GM21526 (cell line): ENCODE measurements around the gene PRDM16.

Experiments used
- ATAC-seq: cut with Tn5 transposase; IDR thresholded peaks from one replicate; pipeline ENCODE4 v1.9.1; 2021; ENCODE audit warnings: moderate library complexity; ENCODE audit not compliant: unreplicated experiment, low FRiP score

The PRDM16 gene

DNA sequence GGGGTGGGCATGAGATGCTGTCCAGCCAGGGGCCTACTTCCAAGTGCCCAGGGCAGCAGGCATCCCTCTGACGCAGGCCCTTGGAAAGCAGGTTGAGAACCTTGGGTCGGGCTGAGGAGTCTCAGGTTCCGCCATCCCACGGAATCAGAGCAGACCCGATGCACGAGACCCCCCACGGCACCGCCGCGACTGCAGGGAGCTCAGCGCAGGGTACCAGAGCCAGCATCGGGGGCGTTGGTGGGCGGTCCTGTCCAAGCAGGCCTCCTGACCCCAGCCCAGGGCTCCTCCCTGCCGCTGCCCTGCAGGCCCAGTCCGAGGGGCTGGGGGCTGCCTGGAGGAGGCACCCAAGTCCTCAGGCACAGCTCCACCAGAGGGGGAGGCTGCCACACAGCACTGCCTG is 177.2 kb downstream of the PRDM16 start:
- no peak for ATAC-seq

DNA sequence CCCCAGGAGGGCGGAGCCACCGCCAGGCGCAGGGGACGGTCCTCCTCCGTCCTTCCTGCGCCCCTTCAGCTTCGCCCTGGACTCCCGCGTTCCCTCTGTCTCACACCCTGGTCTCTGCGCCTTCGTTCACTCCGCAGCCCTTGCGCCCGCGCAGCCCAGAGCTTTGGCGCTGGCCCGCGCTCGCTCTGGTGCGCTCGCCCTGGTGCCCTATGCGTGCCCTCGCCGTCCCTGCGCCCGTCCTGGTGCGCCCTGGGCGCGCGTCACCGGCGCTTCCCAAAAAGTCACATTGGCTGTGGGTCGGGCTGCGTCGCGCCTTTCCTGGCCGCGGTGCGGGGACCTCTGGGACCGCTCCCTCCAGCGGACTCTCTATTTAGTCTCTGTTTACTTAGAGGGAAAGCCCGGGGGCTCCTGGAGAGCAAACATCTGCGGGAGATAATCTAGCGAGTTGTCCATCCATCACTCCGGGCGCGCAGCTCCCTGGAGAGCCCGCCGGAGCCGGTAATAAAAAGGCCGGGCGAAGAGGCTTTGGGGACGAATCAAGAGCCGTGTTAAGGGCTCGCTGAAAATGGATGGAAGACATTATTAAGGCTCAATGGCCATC is 178.6 kb downstream of the PRDM16 start:
- no peak for ATAC-seq

DNA sequence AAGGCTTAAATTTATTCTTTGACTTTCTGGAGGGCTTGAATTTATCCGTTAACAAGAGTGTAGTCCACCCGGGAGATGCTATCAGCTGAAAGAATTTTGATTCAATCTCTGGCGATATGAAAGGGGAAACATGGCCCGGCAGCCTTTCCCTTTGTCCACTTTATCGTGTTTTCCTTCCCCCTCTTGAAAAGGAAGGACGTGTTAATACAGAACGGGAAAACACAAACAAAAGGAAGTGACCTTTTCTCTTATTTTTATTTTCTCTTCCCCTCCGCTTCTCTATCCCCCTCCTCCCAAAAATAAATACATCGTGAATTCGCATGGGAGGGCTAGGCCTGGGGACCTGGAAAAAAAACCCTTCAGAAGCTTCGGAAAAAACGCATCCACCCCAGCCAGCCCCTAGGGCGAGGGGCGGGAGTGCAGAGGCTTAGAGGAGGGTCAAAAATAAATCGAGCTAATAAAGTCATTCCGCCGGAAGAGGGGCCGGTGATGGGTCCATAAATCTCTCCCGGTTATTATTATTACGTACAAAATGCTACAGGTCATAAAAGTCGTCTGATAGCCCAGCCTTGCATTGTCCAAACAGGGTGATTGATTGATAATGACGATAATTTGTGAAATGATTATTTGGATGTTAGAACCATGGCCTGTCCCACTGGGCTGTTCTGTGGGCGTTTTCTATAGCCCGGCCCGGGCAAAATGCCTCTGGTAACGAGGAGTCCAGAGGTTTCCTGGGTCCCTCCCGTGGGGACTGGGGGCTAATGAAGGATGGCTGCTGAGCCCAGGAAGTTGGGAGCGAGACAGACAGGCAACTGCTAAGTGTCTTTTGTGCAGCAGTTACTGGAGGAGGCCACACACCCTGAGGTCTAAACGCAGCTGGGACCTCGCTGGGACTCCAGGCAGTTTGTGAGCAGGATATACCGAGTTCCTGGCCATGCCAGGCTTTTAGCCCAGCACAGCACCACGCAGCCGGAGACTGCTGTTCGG is 179.4 kb downstream of the PRDM16 start:
- no peak for ATAC-seq

DNA sequence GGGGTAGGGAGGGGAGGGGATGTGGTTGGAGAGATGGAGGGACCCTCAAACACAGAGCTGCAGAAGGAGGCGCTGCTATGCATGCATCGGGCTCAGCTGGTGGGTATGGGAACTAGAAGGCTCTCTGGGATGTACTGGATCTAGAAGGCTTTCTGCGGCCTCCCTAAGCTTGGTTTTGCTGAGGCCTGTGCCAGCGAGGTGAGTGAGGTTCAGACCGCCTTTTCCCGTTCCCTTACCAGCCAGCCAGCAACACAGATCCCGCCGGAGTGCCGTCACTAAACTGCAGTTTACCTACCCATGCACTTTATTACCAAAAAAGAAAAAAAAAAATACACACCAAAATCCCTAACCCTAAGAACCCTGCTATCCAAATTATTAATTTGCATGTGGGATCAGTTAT is 180.2 kb downstream of the PRDM16 start:
- ATAC-seq: no peak

- ATAC-seq: no peak
Observed at GRCh38 chr1:3249631-3250501, 180.9 kb downstream of the PRDM16 start.

GRCh38 chr1:3250624-3251023 is 181.6 kb downstream of the PRDM16 start:
- no peak for ATAC-seq

GRCh38 chr1:3251099-3251806 is 182.2 kb downstream of the PRDM16 start:
- no peak for ATAC-seq

DNA sequence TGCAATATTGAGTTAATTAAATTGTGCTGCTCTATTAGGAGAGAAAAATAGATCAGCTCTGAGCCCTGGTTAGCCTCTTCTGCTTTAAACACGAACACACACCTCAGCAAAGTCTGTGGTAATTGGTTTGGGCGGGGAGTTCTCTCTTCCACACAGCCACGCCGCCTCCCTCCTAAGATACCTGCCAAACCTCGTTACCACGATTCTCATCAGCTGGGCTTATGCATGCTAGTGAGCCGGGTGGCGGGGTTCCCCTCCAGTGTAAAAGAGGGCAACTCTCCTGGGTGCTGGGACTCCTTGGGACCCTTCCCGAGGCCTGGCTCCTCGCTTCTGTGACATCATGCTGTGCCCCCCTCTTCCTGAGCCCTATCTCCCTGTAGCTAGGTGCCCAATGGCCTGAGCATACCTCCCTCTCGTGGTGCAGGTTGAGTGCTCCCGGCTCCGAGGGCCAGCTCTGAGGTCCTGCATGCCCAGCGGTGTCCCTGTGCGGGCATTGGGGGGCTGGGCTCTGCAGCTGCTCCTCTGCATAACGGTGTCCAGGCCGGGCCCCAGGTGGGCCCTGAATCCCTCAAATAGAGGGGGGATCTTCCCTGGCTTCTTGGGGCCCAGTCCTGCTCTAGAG is 182.9 kb downstream of the PRDM16 start:
- ATAC-seq: no peak

DNA sequence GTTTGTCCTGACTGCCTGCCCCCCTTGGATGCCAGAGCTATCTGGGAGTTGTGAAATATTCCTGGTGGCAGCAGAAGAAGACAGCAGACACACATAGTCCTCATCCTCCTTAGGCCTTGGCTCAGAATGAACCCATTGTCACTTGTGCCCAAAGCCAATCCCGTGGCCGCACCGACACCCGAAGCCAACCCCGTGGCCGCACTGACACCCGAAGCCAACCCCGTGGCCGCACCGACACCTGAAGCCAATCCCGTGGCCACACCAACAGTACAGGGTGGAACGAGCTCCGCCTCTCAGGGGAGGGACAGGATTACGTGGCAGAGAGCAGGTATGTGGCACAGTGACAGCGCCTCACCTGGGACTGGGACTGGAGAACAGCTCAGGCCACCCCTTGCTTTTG is 186.7 kb downstream of the PRDM16 start:
- no peak for ATAC-seq

DNA sequence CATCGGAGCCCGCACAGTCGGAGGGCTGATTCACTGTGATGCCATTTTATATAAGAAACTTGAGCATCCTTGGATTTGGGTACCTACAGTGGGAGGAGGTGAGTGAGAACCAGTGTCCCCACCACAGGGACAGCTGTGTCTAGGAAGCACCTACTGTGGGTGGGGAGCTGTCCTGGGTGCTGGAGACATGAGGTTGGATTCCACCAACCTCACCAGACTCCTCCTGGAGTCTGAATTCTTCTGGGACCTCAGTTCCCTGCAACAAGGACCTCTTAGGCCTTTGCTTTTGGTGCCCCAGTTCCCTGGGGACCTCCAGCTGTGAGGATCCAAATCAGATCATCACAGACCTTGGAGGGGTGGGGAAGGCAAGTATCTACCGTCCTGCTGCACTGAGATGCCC is 188.8 kb downstream of the PRDM16 start:
- ATAC-seq: no peak

DNA sequence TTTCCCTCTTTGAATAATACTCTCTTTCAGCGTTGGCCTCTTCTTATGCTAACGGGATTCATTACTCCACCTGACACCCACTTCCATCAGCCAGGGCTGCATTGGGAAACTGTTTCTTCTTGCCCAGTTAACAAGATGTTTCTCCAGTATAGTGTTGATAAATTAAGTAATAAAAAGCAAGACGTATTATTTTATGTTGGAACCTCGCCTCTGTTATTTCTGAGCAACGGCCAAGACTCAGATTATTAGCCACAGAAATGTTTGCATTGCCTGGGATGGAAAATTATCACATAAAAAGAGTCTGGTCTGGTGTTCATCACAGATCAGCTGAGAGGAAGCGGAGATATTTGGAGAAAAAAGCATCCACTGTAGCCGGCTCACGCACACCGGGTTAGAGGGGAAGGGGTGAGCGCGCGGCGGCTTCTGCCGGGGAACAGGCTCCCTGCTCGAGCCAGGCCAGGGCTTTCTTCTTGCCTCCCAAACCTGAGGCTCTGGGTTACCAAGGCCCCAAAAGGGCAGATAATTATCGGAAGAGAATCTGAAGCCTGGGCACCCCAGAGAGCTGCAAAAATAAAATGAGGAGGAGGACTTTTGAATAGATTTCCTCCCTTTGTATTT is 189.5 kb downstream of the PRDM16 start:
- no peak for ATAC-seq

DNA sequence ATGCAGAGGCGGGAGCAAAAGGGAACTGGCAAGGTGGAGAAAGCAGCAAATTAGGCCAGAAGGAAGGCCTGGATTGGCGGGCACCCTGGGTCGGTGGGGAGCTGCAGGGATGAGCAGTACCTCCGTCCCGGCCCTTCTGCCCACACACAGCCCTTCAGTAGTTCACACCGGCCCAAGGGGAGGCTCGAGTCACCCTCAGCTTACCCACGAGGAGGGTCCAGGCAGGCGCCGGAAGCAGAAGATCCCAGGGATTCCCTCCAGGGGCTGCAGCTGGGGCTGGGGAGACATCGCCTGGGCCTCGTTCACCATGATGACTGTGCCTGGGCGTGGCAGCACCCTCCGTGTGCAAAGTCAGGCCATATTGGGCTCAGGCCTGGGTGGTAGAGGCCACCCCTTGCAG is 190.0 kb downstream of the PRDM16 start:
- ATAC-seq: no peak

GRCh38 chr1:3261007-3261968 is 192.3 kb downstream of the PRDM16 start:
- ATAC-seq: no peak

DNA sequence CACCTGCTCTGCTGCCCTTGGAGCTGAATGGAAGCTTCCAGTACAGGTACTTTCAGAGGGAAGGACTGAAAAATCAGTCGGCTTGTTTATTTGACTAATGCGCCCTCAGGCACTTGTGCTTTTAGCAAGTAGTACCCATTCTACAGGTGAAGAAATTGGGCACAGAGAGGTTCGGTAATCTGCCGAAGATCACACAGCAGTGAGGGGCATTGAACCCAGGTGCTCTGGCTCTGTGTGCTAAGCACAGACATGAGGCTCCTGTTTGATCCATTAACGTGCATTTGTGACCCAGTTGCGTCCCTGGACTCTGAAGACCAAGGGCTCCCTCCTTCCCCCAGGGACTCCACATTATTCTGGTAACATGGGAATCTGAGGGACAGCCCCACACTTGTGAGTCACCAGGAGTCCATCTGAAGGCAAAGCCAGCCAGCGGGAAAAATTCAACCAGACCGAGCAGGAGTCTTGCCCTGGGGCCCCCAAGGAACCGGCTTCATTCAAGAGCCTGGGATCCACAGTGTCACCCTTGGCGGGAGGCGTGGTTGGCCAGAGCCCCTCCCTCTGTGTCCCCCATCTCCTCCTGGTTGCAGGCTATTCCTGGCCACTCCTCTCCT is 193.1 kb downstream of the PRDM16 start:
- no peak for ATAC-seq

DNA sequence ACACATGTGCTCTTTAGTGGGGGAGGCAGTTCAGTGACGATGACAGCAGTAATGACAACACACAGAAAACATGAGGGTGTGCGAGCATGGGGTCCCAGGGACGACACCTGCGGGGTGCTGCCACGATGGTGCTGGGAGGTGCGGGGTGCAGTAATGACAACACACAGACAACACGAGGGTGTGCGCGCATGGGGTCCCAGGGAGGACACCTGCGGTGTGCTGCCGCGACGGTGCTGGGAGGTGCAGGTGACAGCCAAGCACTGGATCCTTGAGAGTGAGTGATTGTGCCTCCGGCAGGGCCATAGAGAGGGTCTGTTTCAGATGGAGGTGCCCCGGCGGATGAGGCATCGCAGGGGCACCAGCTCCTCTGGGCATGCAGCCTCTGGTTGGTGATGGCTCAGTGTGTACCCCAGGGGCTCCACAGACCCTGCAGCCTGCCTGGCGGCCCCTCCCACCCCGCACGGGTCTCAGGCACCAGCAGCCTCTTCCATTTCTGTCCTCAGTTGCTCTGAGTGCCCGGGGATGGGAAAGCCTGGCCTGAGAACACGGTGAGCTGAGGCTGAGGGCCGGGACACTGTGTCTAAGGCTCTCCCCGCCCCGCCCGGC is 193.8 kb downstream of the PRDM16 start:
- ATAC-seq: no peak

DNA sequence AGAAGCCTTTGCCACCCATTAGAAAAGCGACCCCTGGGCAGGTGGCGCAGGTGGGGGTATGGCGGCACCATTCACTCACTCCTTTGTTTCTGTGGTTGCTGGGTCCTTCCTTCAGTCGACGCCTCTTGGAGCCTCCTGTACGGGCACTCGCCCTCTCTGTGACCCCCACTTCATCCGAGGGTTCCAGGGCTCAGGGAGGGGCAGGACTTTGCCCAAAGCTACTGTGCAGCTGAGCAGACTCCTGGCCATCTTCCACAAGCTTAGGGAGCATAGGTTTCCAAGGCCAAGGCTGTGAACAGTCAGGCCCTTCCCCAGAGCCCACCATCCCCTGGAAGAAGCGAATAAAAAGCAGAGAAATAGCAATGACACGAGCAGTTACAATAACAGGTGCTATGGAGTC is 194.8 kb downstream of the PRDM16 start:
- no peak for ATAC-seq

GRCh38 chr1:3264456-3264855 is 195.5 kb downstream of the PRDM16 start:
- no peak for ATAC-seq
